K562 (cell line): ENCODE data around the gene NIPBL.

Source experiments
- BRCA1 ChIP-seq, 2 experiments: fragments of 450-650 bp in 1 of 2; sonication (generic) in 1 of 2; formaldehyde crosslinking in 1 of 2; IDR thresholded peaks; 2 replicates each; pipeline versions ENCODE4 v1.5.0 to v1.6.1; 2017 to 2020; ENCODE audit warnings: mild to moderate bottlenecking in 1 of 2, missing genetic modification reagents in 1 of 2
- CTCF ChIP-seq, 3 experiments: IDR thresholded peaks in 2 of 3; conservative IDR thresholded peaks in 1 of 3; 2 replicates each; pipeline ENCODE4 v1.5.1; 2011 to 2012; ENCODE audit warnings: low read length in 3 of 3, mild to moderate bottlenecking in 3 of 3, control low read depth in 2 of 3, improper control_type of control experiment in 1 of 3, inconsistent platforms in 1 of 3, low read depth in 1 of 3, mixed read lengths in 1 of 3, moderate library complexity in 1 of 3; ENCODE audit not compliant: insufficient read depth in 2 of 3
- E2F6 ChIP-seq, 2 experiments: IDR thresholded peaks; 2 replicates each; pipeline ENCODE4 v1.6.1; 2011; ENCODE audit warnings: borderline replicate concordance in 1 of 2, control low read depth in 1 of 2, low read depth in 1 of 2, low read length in 1 of 2, mild to moderate bottlenecking in 1 of 2, mixed read lengths in 1 of 2, moderate library complexity in 1 of 2; ENCODE audit not compliant: insufficient read depth in 1 of 2, insufficient read length in 1 of 2, poor library complexity in 1 of 2, severe bottlenecking in 1 of 2; ENCODE audit errors: extremely low read depth in 1 of 2
- EP300 ChIP-seq: IDR thresholded peaks from 2 replicates; pipeline ENCODE4 v1.6.1; 2012; ENCODE audit warnings: low read length, improper control_type of control experiment
- IRF1 ChIP-seq: sonication (generic); formaldehyde crosslinking; IDR thresholded peaks from 2 replicates; pipeline ENCODE4 v1.8.0; 2022; ENCODE audit warnings: missing genetic modification reagents, mild to moderate bottlenecking, borderline replicate concordance
- KLF13 ChIP-seq: fragments of 450-650 bp; IDR thresholded peaks from 2 replicates; pipeline ENCODE4 v1.6.1; 2016; ENCODE audit warnings: missing genetic modification characterization, low read depth, mild to moderate bottlenecking, missing compliant biosample characterization, moderate library complexity, borderline replicate concordance
- MAFF ChIP-seq: IDR thresholded peaks from 2 replicates; pipeline ENCODE4 v1.6.1; 2012; ENCODE audit warnings: low read length, improper control_type of control experiment
- MTA2 ChIP-seq: fragments of 450-650 bp; IDR thresholded peaks from 2 replicates; pipeline ENCODE4 v1.6.1; 2016; ENCODE audit warnings: low read depth
- NFE2L1 ChIP-seq: fragments of 450-650 bp; IDR thresholded peaks from 2 replicates; pipeline ENCODE4 v1.6.1; 2016; ENCODE audit warnings: missing genetic modification characterization, low read depth, mild to moderate bottlenecking, missing compliant biosample characterization, moderate library complexity, borderline replicate concordance
- POLR2A ChIP-seq: fragments of 450-650 bp; conservative IDR thresholded peaks from 2 replicates; pipeline ENCODE4 v1.6.1; 2016
- RBFOX2 ChIP-seq: fragments of 200-400 bp; formaldehyde crosslinking; IDR thresholded peaks from 2 replicates; pipeline ENCODE4 v1.6.1; 2017; ENCODE audit warnings: low read depth, mild to moderate bottlenecking, low read length, moderate library complexity
- ZBTB49 ChIP-seq: sonication (generic); formaldehyde crosslinking; IDR thresholded peaks from 2 replicates; pipeline ENCODE4 v1.8.0; 2022; ENCODE audit warnings: missing genetic modification reagents, mild to moderate bottlenecking, borderline replicate concordance
- ZNF224 ChIP-seq: sonication (generic); formaldehyde crosslinking; IDR thresholded peaks from 2 replicates; pipeline ENCODE4 v1.8.0; 2022; ENCODE audit warnings: mild to moderate bottlenecking, missing genetic modification reagents
- ZNF354B ChIP-seq: fragments of 250-450 bp; sonication (Bioruptor Pico); IDR thresholded peaks from 2 replicates; pipeline ENCODE4 v1.4.0; 2020

GRCh38 chr5:36982146-36982545, 105.6 kb downstream of the NIPBL start:
- TF ChIP-seq RBFOX2 (no peak), CTCF (IDR thresholded peaks at IDR 0.05 in 2 of 3, conservative IDR thresholded peaks at IDR 0.05 in 1 of 3; ENCODE audit: insufficient read depth in 2 of 3, low read depth in 1 of 3, low read length in 3 of 3) (no peak), ZBTB49 (no peak), E2F6 (IDR thresholded peaks at IDR 0.05; ENCODE audit: borderline replicate concordance in 1 of 2, extremely low read depth in 1 of 2, insufficient read depth in 1 of 2, insufficient read length in 1 of 2, low read depth in 1 of 2, low read length in 1 of 2, poor library complexity in 1 of 2, severe bottlenecking in 1 of 2) (no peak), ZNF354B (no peak), KLF13 (tag) (no peak), MTA2 (no peak), POLR2A (no peak), BRCA1 (IDR thresholded peaks at IDR 0.05) (no peak), BRCA1 (CRISPR knock-in tag; IDR thresholded peaks at IDR 0.05) (no peak), EP300 (no peak), ZNF224 (CRISPR knock-in tag) (no peak), IRF1 (no peak), NFE2L1 (tag) (no peak), MAFF (no peak)
